Endothelial cell of hepatic sinusoid (primary cell): ENCODE measurements around the gene ZNF610.

Source experiments
- in situ Hi-C: cut with HindIII; loops from 2 replicates; pipeline ENCODE4 v1.10.0; 2017; ENCODE audit warnings: low sequenced_read_pairs

ZNF610 gene

GRCh38 chr19:52397310-52398080 is 61.5 kb downstream of the ZNF610 start, which contains the start of gene ZNF528:
ZNF528 (plus strand) TSS chr19:52397849; CDS start chr19:52402014, 4,165 bp downstream.
- in situ Hi-C loops: loop anchor here (5.0 kb wide), 1 partner anchor 40 kb away; no protein-coding TSS in a partner anchor

DNA sequence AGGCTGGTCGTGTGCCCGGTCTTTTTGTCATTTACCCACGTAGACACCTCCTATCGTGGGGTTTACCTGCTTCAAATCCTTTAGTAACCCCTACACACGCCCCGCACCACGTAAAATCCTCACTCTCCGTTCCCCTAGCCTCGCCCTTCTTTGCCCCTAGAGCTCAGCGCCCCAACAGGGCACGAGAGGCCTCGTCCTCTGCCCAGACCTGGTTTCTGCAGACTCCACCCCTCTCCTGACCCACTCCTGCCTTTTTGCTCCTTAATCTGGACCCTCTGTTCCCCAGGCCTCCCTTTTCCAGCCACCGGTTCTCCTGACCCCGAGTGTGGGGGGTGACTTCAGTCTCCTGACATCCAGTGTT is 62.0 kb downstream of the ZNF610 start:
- in situ Hi-C loops: loop anchor here (5.0 kb wide), 1 partner anchor 41 kb away; no protein-coding TSS in a partner anchor

GRCh38 chr19:52410276-52410675 is 74.2 kb downstream of the ZNF610 start:
- in situ Hi-C loops: no loop called here

GRCh38 chr19:52415711-52416110 is 79.7 kb downstream of the ZNF610 start:
- in situ Hi-C loops: no loop called here
